CD4-positive, CD25-positive, alpha-beta regulatory T cell (primary cell): Measurements from ENCODE around the gene NUP98. TPM values are rescaled to one million over a fixed set of nuclear protein-coding genes. Genes with fewer than 3 reads are reported as not detected.
A peak's percentile ranks its signal among the peaks of the same experiment; 100 is the strongest.

ENCODE experiments used
- ATAC-seq, 2 donors: fragments of 150-1000 bp; cut with Tn5 transposase; one replicate each; pipeline ENCODE4 v1.10.0; 2021; ENCODE audit warnings: low read depth in 2 of 2, moderate number of reproducible peaks in 2 of 2, moderate library complexity in 1 of 2
- DNase-seq, 3 donors: peaks; one replicate each; pipeline versions ENCODE4 v3.0.0 to v3.0.0-alpha.2; 2012 to 2022; ENCODE audit warnings: mixed read lengths in 1 of 3
- H3K27ac ChIP-seq: one replicate; pipeline ENCODE4 v1.7.0; 2013; ENCODE audit warnings: mild to moderate bottlenecking, low read length; ENCODE audit not compliant: insufficient read depth, poor library complexity, severe bottlenecking
- H3K27me3 ChIP-seq: one replicate; pipeline ENCODE4 v1.7.0; 2013; ENCODE audit warnings: low read length; ENCODE audit not compliant: control insufficient read depth, insufficient read depth
- H3K36me3 ChIP-seq: one replicate; pipeline ENCODE4 v1.7.0; 2013; ENCODE audit warnings: mild to moderate bottlenecking, low read length, moderate library complexity; ENCODE audit not compliant: control insufficient read depth, insufficient read depth
- H3K4me1 ChIP-seq: 2 replicates; pipeline ENCODE4 v1.7.0; 2013; ENCODE audit warnings: mild to moderate bottlenecking, low read length; ENCODE audit not compliant: insufficient read depth, control insufficient read depth, poor library complexity, severe bottlenecking
- H3K4me3 ChIP-seq: one replicate; pipeline ENCODE4 v1.7.0; 2013; ENCODE audit warnings: low read depth, mild to moderate bottlenecking, low read length, moderate library complexity
- H3K9me3 ChIP-seq, 2 experiments: 1 replicate in 1 of 2; 2 replicates in 1 of 2; pipeline ENCODE4 v1.7.0; 2013; ENCODE audit warnings: low read length in 2 of 2, mild to moderate bottlenecking in 1 of 2, moderate library complexity in 1 of 2; ENCODE audit not compliant: control insufficient read depth in 2 of 2
- H3K27ac Mint-ChIP-seq, 3 donors: one replicate each; pipeline ENCODE4 v1.8.0; 2020 to 2022; ENCODE audit warnings: mild to moderate bottlenecking in 3 of 3, mixed read lengths in 3 of 3, moderate library complexity in 2 of 3
- H3K27me3 Mint-ChIP-seq: one replicate; pipeline ENCODE4 v1.8.0; 2022; ENCODE audit warnings: mild to moderate bottlenecking, mixed read lengths
- H3K36me3 Mint-ChIP-seq: one replicate; pipeline ENCODE4 v1.8.0; 2020; ENCODE audit warnings: mixed read lengths
- H3K4me1 Mint-ChIP-seq, 4 donors: one replicate each; pipeline ENCODE4 v1.8.0; 2020 to 2022; ENCODE audit warnings: mixed read lengths in 4 of 4, mild to moderate bottlenecking in 1 of 4
- H3K4me3 Mint-ChIP-seq, 4 donors: one replicate each; pipeline ENCODE4 v1.8.0; 2020 to 2022; ENCODE audit warnings: mild to moderate bottlenecking in 4 of 4, mixed read lengths in 4 of 4, moderate library complexity in 3 of 4
- H3K9me3 Mint-ChIP-seq, 7 donors: one replicate each; pipeline ENCODE4 v1.8.0; 2020 to 2022; ENCODE audit warnings: mixed read lengths in 7 of 7, mild to moderate bottlenecking in 3 of 7, moderate library complexity in 2 of 7
- polyA plus RNA-seq, 4 donors: library from polyadenylated mRNA; unstranded; fragments of 300-500 nt; fragmentation: Illumina TruSeq; gene quantifications; one replicate each; pipeline ENCODE4 v1.2.3, GENCODE V29; 2021
- total RNA-seq: library from RNA; stranded (reverse); gene quantifications from one replicate; pipeline ENCODE4 v1.2.3, GENCODE V29; 2022

Gene NUP98
- total and polyA plus RNA-seq, 5 donors from 2014 or later: 28.0 to 131 (median 46.5) TPM

DNA sequence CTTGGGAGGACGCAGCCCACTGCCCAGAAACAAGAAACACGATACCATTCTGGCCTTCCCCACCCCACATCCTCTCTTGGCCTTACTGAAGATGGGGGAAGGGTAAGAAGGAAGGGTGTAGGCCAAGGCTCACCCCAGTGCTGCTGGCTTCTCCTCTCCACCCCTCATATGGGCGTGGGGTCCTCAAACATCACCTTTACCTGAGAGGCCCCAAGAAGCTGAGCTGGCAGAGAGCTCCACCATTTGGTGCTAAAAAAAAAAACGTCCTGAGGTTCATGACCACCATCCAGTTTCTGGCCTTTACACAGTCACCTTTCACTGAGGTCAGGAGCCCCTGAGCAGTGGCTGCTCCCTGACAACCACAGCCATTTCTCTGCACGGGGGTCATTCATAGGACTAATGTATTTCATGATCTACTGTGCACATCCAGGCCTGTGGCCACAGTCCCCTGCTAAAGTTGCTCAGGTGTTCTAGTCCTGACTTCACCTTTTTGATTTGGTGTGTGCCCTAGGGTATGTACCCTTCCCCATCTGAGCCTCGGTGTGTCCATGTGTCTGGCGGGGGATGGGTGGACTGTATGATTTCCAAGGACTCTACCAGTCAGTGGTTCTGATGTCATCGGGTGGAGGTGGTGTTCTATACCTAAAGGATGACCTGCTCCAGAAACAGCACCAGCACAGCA lies 28.3 kb upstream of the NUP98 start:
- Histone ChIP-seq H3K36me3 (peaks cover 48% of the 10 kb centered on the region), H3K4me1 (peaks cover 14% of the 10 kb centered on the region), H3K9me3 (no peaks in the 10 kb centered on the region), H3K4me3 (no peak overlapping the region), H3K27ac (peak overlapping the region; percentile 66), H3K27me3 (no peaks in the 10 kb centered on the region)
- Mint-ChIP-seq H3K27me3 (no peaks in the 10 kb centered on the region), H3K9me3 (no peaks in the 10 kb centered on the region), H3K36me3 (peaks cover 24% of the 10 kb centered on the region), H3K4me1 (peaks cover 0 to 64% (median 38%) of the 10 kb centered on the region in 4 donors), H3K4me3 (peak overlapping the region in 2 of 4 donors; percentile 33 to 42), H3K27ac (peak overlapping the region; percentile 76 to 95 (median 94))
- DNase-seq: peak in 1 of 3 donors; percentile 26
- no peak for ATAC-seq

DNA sequence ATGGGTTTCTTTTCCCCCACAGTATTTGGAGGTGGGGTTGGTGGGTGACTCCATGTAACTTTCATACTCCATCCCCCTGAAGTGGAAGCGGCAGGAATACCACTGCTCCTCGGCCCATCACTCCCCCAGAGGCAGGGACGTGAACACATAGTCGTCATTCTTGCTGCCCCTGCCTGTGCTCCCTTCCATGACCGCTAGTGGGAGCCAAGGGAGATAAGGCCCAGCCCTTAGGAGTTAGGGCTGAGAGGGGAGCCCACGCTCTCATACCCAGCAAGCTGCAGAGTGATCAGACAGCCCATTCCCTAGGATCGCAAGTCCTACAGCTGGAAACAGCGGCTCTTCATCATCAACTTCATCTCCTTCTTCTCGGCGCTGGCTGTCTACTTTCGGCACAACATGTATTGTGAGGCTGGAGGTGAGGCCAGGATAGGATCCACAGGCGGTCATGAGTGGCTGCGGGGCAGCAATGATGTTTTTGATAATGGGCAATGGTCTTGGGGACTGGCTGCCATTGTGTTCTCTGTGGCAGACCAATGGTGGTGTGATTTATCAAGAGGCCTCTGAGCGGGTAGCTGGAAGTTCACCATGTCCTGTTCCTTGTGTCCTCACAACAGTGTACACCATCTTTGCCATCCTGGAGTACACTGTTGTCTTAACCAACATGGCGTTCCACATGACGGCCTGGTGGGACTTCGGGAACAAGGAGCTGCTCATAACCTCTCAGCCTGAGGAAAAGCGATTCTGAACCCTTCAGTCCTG lies 27.5 kb upstream of the NUP98 start:
- DNase-seq: peak; percentile 69 to 86 (median 80)

DNA sequence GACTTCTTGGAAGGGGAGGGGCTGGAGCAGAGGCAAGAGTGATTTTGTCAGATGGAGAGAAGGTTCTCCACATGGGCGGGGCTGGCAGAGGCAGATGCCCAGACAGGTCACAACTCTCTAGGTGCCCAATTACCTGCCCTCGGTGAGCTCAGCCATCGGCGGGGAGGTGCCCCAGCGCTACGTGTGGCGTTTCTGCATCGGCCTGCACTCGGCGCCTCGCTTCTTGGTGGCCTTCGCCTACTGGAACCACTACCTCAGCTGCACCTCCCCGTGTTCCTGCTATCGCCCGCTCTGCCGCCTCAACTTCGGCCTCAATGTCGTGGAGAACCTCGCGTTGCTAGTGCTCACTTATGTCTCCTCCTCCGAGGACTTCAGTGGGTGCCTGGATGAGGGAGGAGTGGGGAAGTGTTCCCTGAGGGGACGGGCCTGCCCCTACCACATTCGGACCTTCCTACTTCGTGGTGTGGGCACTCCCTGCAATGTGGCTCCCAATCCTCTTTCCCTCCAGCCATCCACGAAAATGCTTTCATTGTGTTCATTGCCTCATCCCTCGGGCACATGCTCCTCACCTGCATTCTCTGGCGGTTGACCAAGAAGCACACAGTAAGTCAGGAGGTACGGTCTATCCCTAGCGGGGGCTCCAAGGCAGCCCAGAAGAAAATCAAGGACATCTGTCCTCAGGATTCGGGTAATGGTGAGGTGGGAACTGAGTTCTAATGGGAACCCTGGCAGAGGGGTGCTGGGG lies 26.6 kb upstream of the NUP98 start:
- ATAC-seq: no peak

More for the DNA sequence above, 27.5 kb upstream of the NUP98 start:
- Histone ChIP-seq H3K27ac (peak overlapping the region; percentile 66), H3K4me1 (peaks cover 12% of the 10 kb centered on the region), H3K36me3 (peaks cover 41% of the 10 kb centered on the region), H3K4me3 (no peak overlapping the region), H3K9me3 (no peaks in the 10 kb centered on the region), H3K27me3 (no peaks in the 10 kb centered on the region)
- Mint-ChIP-seq H3K9me3 (no peaks in the 10 kb centered on the region), H3K27me3 (no peaks in the 10 kb centered on the region), H3K36me3 (peaks cover 20% of the 10 kb centered on the region), H3K4me1 (peaks cover 0 to 58% (median 34%) of the 10 kb centered on the region in 4 donors), H3K4me3 (peak overlapping the region in 3 of 4 donors; percentile 4 to 52 (median 20)), H3K27ac (peak overlapping the region; percentile 81 to 95 (median 94))
- peak; percentile 93 to 94 for ATAC-seq

DNA sequence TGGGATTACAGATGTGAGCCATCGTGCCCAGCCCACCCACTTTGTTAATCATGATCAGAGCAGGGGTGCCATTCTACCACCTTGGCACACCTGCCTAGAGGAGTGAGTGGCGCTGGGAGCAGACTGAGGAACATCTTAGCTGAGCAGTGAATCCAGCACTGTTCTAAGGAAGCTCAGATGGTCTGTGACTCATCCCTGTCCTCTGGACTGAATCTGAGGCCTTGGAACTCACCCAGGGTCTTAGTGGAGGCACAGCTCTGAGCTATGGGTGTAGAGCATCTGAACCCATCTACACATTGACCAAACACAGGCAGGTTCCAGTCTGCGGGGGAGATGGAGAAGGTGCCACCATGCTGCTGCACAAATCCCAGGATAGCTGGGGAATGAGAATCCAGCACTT lies 25.9 kb upstream of the NUP98 start:
- H3K9me3 ChIP-seq: no peaks in the 10 kb centered on the region
- Mint-ChIP-seq H3K27me3 (no peaks in the 10 kb centered on the region), H3K36me3 (peaks cover 29% of the 10 kb centered on the region), H3K9me3 (no peaks in the 10 kb centered on the region), H3K4me1 (peaks cover 0 to 49% (median 30%) of the 10 kb centered on the region in 4 donors), H3K4me3 (no peak overlapping the region), H3K27ac (peak overlapping the region; percentile 64 to 95 (median 94))
- H3K27ac ChIP-seq: no peak overlapping the region
- H3K4me3 ChIP-seq: no peak overlapping the region
- no peak for DNase-seq
- ATAC-seq: no peak
- H3K36me3 ChIP-seq: peaks cover 30% of the 10 kb centered on the region
- H3K4me1 ChIP-seq: peaks cover 12% of the 10 kb centered on the region
- no peaks in the 10 kb centered on the region for H3K27me3 ChIP-seq

More for the DNA sequence above, 26.6 kb upstream of the NUP98 start:
- Mint-ChIP-seq H3K4me1 (peaks cover 0 to 52% (median 31%) of the 10 kb centered on the region in 4 donors), H3K27ac (peak overlapping the region; percentile 86 to 95 (median 94)), H3K36me3 (peaks cover 25% of the 10 kb centered on the region), H3K4me3 (no peak overlapping the region), H3K27me3 (no peaks in the 10 kb centered on the region), H3K9me3 (no peaks in the 10 kb centered on the region)
- Histone ChIP-seq H3K36me3 (peaks cover 34% of the 10 kb centered on the region), H3K4me3 (no peak overlapping the region), H3K27ac (peak overlapping the region; percentile 66), H3K27me3 (no peaks in the 10 kb centered on the region), H3K4me1 (peaks cover 12% of the 10 kb centered on the region), H3K9me3 (no peaks in the 10 kb centered on the region)
- DNase-seq: no peak

DNA sequence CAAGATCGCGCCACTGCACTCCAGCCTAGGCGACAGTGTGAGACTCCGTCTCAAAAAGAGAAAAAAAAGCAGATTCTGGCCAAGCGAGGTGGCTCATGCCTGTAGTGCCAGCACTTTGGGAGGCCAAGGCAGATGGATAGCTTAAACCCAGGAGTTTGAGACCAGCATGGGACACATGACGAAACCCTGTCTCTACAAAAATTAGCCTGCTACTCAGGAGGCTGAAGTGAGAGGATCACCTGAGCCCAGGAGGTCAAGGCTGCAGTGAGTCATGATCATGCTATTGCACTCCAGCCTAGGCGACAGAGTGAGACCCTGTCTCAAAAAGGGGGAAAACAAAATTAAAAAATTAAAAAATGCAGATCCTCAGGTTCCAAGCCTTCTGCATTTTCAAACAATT lies 25.0 kb upstream of the NUP98 start:
- H3K27ac ChIP-seq: no peak overlapping the region
- peaks cover 12% of the 10 kb centered on the region for H3K4me1 ChIP-seq
- no peaks in the 10 kb centered on the region for H3K9me3 ChIP-seq
- peaks cover 0 to 40% (median 24%) of the 10 kb centered on the region in 4 donors for H3K4me1 Mint-ChIP-seq
- no peak overlapping the region for H3K4me3 Mint-ChIP-seq
- peaks cover 20% of the 10 kb centered on the region for H3K36me3 ChIP-seq
- ATAC-seq: no peak
- no peaks in the 10 kb centered on the region for H3K27me3 Mint-ChIP-seq
- H3K27me3 ChIP-seq: no peaks in the 10 kb centered on the region
- H3K36me3 Mint-ChIP-seq: peaks cover 23% of the 10 kb centered on the region
- H3K4me3 ChIP-seq: no peak overlapping the region
- no peaks in the 10 kb centered on the region for H3K9me3 Mint-ChIP-seq
- DNase-seq: no peak
- H3K27ac Mint-ChIP-seq: peak overlapping the region in 1 of 3 donors; percentile 38

DNA sequence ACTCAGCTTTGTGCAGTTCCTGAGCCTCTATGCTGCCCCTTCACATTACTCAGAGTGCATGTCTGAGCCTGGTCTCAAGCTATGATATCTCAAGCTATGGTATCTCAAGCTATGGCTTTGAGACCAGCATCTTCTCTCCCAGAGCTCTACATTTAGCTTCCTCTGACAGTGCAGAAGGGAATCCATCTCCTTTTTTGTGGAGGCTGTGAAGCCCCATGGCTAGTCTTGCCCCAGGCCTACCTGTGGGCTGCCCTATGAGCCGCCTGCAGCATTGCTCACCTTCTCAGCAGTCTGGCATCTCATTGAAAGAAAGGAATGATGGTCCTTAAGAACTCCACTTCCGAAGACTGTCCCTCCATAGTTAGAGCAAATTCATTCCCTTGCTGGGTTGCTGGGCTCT lies 23.6 kb upstream of the NUP98 start:
- H3K4me3 ChIP-seq: no peak overlapping the region
- peaks cover 0 to 27% (median 19%) of the 10 kb centered on the region in 4 donors for H3K4me1 Mint-ChIP-seq
- H3K27ac ChIP-seq: no peak overlapping the region
- peaks cover 15% of the 10 kb centered on the region for H3K36me3 Mint-ChIP-seq
- H3K36me3 ChIP-seq: peaks cover 7% of the 10 kb centered on the region
- H3K27me3 ChIP-seq: no peaks in the 10 kb centered on the region
- peak overlapping the region in 1 of 3 donors; percentile 49 for H3K27ac Mint-ChIP-seq
- ATAC-seq (no peak), DNase-seq (no peak)
- H3K27me3 Mint-ChIP-seq: no peaks in the 10 kb centered on the region
- H3K9me3 Mint-ChIP-seq: no peaks in the 10 kb centered on the region
- peaks cover 12% of the 10 kb centered on the region for H3K4me1 ChIP-seq
- no peaks in the 10 kb centered on the region for H3K9me3 ChIP-seq
- no peak overlapping the region for H3K4me3 Mint-ChIP-seq

DNA sequence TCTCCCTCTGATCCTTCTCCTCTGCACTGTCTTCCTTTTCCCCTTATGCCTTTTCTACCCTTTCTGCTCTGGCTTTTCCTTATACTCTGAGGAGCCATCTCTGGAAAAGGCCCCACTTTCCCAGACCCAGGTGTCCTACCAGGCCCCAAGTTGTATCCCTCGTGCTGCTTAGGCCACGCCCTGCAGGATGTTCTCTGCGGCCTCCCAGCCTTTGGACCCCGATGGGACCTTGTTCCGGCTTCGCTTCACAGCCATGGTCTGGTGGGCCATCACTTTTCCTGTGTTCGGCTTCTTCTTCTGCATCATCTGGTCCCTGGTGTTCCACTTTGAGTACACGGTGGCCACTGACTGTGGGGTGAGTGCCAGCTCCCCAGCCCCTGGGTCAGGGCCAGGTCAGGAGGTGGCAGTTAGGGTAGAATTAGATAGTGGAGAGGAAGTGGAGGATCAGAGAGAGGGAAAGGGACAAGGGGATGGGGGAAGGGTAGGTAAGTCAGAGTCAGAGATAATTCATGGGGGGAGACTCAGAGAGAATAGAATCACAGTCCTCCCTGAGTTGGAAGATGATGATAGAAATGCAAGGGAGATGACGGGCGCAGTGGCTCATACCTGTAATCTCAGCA lies 19.9 kb upstream of the NUP98 start:
- no peak overlapping the region for H3K4me3 ChIP-seq
- no peaks in the 10 kb centered on the region for H3K36me3 ChIP-seq
- Mint-ChIP-seq H3K36me3 (peaks cover 21% of the 10 kb centered on the region), H3K27ac (no peak overlapping the region), H3K4me1 (peaks cover 0 to 5% (median under 1%) of the 10 kb centered on the region in 4 donors), H3K4me3 (no peak overlapping the region), H3K27me3 (no peaks in the 10 kb centered on the region), H3K9me3 (no peaks in the 10 kb centered on the region)
- no peak overlapping the region for H3K27ac ChIP-seq
- H3K27me3 ChIP-seq: no peaks in the 10 kb centered on the region
- H3K9me3 ChIP-seq: no peaks in the 10 kb centered on the region
- H3K4me1 ChIP-seq: no peaks in the 10 kb centered on the region
- ATAC-seq (no peak), DNase-seq (no peak)
